Stimulated activated naive CD4-positive, alpha-beta T cell (primary cell): Measurements from ENCODE around the gene CYP17A1.
A peak's percentile ranks its signal among the peaks of the same experiment; 100 is the strongest.

ENCODE experiments used
- DNase-seq, 6 experiments: peaks; one replicate each; lab custom pipeline; 2025; lab: John Stamatoyannopoulos, UW

The CYP17A1 gene

GRCh38 chr10:102804382-102805055 is 32.7 kb downstream of the CYP17A1 start:
- DNase-seq = no peak

GRCh38 chr10:102802920-102803534 is 34.2 kb downstream of the CYP17A1 start:
- DNase-seq = no peak

GRCh38 chr10:102801978-102802377 is 35.2 kb downstream of the CYP17A1 start:
- no peak for DNase-seq

GRCh38 chr10:102801496-102801895 is 35.7 kb downstream of the CYP17A1 start:
- DNase-seq = no peak

- no peak for DNase-seq
Observed at GRCh38 chr10:102800611-102801335, 36.4 kb downstream of the CYP17A1 start.

- no peak for DNase-seq
Observed at GRCh38 chr10:102799691-102800471, 37.3 kb downstream of the CYP17A1 start.

- peak in 4 of 6 experiments; percentile 4 to 27 (median 14) for DNase-seq
Observed at GRCh38 chr10:102796407-102797176, 40.6 kb downstream of the CYP17A1 start.

GRCh38 chr10:102795453-102796406 is 41.5 kb downstream of the CYP17A1 start:
- no peak for DNase-seq

GRCh38 chr10:102791754-102792395 is 45.3 kb downstream of the CYP17A1 start:
- DNase-seq = no peak

- no peak for DNase-seq
Observed at GRCh38 chr10:102785818-102786217, 51.4 kb downstream of the CYP17A1 start.

GRCh38 chr10:102783568-102783967 is 53.6 kb downstream of the CYP17A1 start:
- DNase-seq = no peak

GRCh38 chr10:102782673-102783551 is 54.3 kb downstream of the CYP17A1 start:
- DNase-seq = no peak

GRCh38 chr10:102781921-102782557 is 55.2 kb downstream of the CYP17A1 start:
- no peak for DNase-seq

- DNase-seq = no peak
Observed at GRCh38 chr10:102781090-102781920, 55.9 kb downstream of the CYP17A1 start.
